NCI-H526 treated with DMSO at 0.1 percent for 48 hours (cell line): ENCODE data around the gene CORO2B.
A peak's percentile ranks its signal among the peaks of the same experiment; 100 is the strongest.

Source experiments
- DNase-seq: peaks from one replicate; lab custom pipeline; 2025; lab: John Stamatoyannopoulos, UW

Gene CORO2B

GRCh38 chr15:68553994-68554720, 24.6 kb upstream of the CORO2B start:
- DNase-seq, result peak; percentile 23

GRCh38 chr15:68554721-68555678, 23.8 kb upstream of the CORO2B start:
- DNase-seq, result no peak

GRCh38 chr15:68555679-68556037, 23.1 kb upstream of the CORO2B start:
- DNase-seq, result no peak

GRCh38 chr15:68556139-68556990, 22.4 kb upstream of the CORO2B start:
- DNase-seq, result no peak

GRCh38 chr15:68557469-68558317, 21.1 kb upstream of the CORO2B start:
- no peak for DNase-seq

- peak; percentile 71 for DNase-seq
Observed at GRCh38 chr15:68558318-68559305, 20.2 kb upstream of the CORO2B start.

- DNase-seq, result peak; percentile 71
Observed at GRCh38 chr15:68559345-68560310, 19.2 kb upstream of the CORO2B start.

- DNase-seq, result no peak
Observed at GRCh38 chr15:68560501-68561113, 18.2 kb upstream of the CORO2B start.

- peak; percentile 70 for DNase-seq
Observed at GRCh38 chr15:68561171-68561900, 17.5 kb upstream of the CORO2B start.

- no peak for DNase-seq
Observed at GRCh38 chr15:68561901-68562300, 16.9 kb upstream of the CORO2B start.

- no peak for DNase-seq
Observed at GRCh38 chr15:68564173-68564572, 14.6 kb upstream of the CORO2B start.

GRCh38 chr15:68565234-68565633, 13.6 kb upstream of the CORO2B start:
- no peak for DNase-seq

- no peak for DNase-seq
Observed at GRCh38 chr15:68565726-68566125, 13.1 kb upstream of the CORO2B start.

- DNase-seq, result no peak
Observed at GRCh38 chr15:68566377-68566954, 12.3 kb upstream of the CORO2B start.

GRCh38 chr15:68567345-68567744, 11.4 kb upstream of the CORO2B start:
- DNase-seq, result no peak

GRCh38 chr15:68570974-68571373, 7.8 kb upstream of the CORO2B start:
- no peak for DNase-seq

- no peak for DNase-seq
Observed at GRCh38 chr15:68571582-68571981, 7.2 kb upstream of the CORO2B start.
